ENCODE data around the gene ADSS1. TPM values are rescaled to one million over a fixed set of nuclear protein-coding genes. Genes with fewer than 3 reads are reported as not detected.

ADSS1 gene
- total RNA-seq, 4 donors from 2014 or later = 11.0 to 18.6 (median 17.1) TPM

DNA sequence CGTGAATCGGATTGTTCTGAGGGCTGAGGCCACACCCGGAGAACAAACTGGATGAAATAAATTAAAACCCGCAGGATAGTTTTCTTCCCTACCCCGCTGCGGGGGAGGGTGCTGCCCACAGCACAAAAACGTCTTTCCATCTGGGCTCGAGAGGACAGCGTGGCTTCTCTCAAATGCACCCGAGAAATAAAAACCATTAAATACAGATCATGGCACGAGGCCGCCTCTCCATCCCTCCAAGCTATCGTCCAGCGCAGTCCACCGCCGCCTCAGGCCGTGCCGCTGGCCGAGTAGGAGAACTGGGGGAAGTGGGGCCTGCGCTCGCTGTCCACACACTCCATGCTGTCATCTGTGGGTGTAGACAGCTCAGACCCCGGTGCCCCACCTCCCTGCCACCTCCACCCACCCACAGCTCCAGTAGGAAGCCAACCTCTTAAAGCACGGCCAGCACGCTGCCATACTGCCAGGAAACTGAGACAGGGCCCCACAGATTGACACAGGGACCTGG, 46.1 kb downstream of the ADSS1 start:
- no peak overlapping the region for H3K27ac ChIP-seq
- H3K27me3 ChIP-seq = no peaks in the 10 kb centered on the region
- DNase-seq = no peak
- H3K9me3 ChIP-seq = no peaks in the 10 kb centered on the region
- H3K36me3 ChIP-seq = peaks cover 0 to 48% (median 0%) of the 10 kb centered on the region in 3 donors
- no peak overlapping the region for H3K4me3 ChIP-seq
- TF ChIP-seq POLR2A (IDR thresholded peaks at IDR 0.05) = no peak
- TF ChIP-seq, protein P1, sequence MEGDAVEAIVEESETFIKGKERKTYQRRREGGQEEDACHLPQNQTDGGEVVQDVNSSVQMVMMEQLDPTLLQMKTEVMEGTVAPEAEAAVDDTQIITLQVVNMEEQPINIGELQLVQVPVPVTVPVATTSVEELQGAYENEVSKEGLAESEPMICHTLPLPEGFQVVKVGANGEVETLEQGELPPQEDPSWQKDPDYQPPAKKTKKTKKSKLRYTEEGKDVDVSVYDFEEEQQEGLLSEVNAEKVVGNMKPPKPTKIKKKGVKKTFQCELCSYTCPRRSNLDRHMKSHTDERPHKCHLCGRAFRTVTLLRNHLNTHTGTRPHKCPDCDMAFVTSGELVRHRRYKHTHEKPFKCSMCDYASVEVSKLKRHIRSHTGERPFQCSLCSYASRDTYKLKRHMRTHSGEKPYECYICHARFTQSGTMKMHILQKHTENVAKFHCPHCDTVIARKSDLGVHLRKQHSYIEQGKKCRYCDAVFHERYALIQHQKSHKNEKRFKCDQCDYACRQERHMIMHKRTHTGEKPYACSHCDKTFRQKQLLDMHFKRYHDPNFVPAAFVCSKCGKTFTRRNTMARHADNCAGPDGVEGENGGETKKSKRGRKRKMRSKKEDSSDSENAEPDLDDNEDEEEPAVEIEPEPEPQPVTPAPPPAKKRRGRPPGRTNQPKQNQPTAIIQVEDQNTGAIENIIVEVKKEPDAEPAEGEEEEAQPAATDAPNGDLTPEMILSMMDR (IDR thresholded peaks at IDR 0.05) = no peak
- H3K4me1 ChIP-seq = peaks cover 0 to 10% (median 2%) of the 10 kb centered on the region in 4 donors

DNA sequence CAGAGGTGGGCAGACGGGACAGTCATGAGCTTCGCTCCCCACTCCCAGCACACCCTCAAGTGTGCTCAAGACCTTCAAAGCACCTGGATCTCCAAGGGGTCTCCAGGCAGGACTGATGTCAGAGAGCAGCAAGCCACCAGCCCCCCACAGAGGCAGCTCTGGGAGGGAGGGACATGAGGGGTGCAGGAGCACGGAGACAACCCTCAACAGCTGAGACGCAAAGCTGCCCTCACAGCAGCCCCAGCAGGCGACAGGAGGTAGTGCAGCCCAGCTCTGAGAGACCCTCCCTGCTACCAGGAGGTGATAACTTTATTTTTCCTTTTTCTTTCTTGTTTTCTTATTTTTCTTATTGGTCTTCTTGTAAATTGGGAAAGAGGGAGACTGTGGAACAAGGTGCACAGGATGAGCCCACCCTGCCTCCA, 46.8 kb downstream of the ADSS1 start:
- DNase-seq = no peak
- H3K4me1 ChIP-seq = peaks cover 0 to 10% (median 2%) of the 10 kb centered on the region in 4 donors
- peaks cover 0 to 53% (median 0%) of the 10 kb centered on the region in 3 donors for H3K36me3 ChIP-seq
- no peak overlapping the region for H3K27ac ChIP-seq
- H3K4me3 ChIP-seq = no peak overlapping the region
- TF ChIP-seq, protein P1 (IDR thresholded peaks at IDR 0.05) = peak; percentile 8 to 38 (median 33)
- TF ChIP-seq POLR2A (IDR thresholded peaks at IDR 0.05) = no peak
- no peaks in the 10 kb centered on the region for H3K9me3 ChIP-seq
- H3K27me3 ChIP-seq = no peaks in the 10 kb centered on the region

DNA sequence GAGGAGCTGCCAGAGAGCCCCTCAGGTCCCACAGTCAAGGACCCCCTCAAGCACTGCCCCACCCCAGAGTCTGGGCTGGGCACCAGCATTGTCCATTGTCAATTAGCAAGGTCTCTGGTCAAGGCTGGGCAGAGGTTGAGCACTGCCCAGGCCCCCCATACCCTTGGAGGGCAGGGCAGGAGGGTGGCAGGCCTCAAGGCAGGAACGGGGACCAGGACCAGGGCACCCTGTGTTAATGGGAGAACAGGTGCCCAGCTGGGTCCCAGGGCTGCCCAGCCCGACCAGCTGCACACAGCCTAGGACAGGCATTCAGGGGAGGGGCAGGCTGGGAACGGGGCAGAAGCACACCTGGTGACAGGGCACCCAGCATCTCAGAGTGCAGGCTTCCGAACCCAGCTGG, 47.3 kb downstream of the ADSS1 start:
- H3K9me3 ChIP-seq = no peaks in the 10 kb centered on the region
- H3K36me3 ChIP-seq = peaks cover 0 to 58% (median 0%) of the 10 kb centered on the region in 3 donors
- peaks cover 0 to 10% (median 2%) of the 10 kb centered on the region in 4 donors for H3K4me1 ChIP-seq

DNA sequence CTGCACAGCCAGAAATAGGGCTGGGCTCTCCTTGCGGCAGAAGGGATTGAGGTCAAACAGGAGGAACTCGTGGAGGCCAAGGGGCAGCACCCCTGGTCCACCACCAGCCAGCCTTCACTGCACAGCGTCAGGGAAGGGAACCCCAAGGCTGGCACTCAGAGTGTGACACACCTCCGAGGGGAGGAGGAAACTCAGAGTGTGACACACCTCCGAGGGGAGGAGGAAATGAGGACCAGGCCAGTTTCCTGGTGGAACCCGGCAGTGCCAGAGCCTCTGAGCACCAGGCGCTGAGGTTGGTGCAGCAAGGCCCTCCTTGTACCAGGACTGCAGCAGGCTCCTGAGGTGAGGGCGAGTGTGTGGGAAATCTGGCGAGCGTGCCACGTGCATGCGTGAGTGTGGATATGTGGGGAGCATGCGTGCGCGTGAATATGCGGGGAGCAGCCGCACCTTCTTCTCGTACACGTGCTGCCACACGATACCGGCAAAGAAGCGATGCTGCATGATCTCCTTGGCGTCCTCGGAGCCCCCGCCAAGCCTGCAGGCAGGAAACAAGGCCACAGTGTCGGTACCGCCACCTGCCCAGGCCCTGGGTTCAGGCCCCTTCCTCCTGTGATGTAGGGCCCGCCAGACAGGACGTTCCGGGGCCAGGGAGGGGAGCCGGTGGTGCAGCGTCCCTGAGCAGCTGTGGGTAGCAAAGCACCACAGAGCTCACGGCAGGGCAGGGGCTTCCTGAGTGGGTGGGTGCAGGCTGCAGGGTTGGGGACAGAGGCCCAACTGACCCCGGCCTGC, 48.1 kb downstream of the ADSS1 start:
- Histone ChIP-seq H3K36me3 (peaks cover 0 to 65% (median 0%) of the 10 kb centered on the region in 3 donors), H3K27me3 (no peaks in the 10 kb centered on the region), H3K9me3 (no peaks in the 10 kb centered on the region), H3K4me1 (peaks cover 0 to 10% (median 2%) of the 10 kb centered on the region in 4 donors), H3K27ac (no peak overlapping the region), H3K4me3 (no peak overlapping the region)
- TF ChIP-seq POLR2A (IDR thresholded peaks at IDR 0.05) = no peak
- TF ChIP-seq, protein P1 (IDR thresholded peaks at IDR 0.05) = no peak
- no peak for DNase-seq

More for the DNA sequence above, 47.3 kb downstream of the ADSS1 start:
- no peak for TF ChIP-seq POLR2A (IDR thresholded peaks at IDR 0.05)
- TF ChIP-seq, protein P1 (IDR thresholded peaks at IDR 0.05) = no peak
- DNase-seq = no peak
- Histone ChIP-seq H3K4me3 (no peak overlapping the region), H3K27me3 (no peaks in the 10 kb centered on the region), H3K27ac (no peak overlapping the region)

DNA sequence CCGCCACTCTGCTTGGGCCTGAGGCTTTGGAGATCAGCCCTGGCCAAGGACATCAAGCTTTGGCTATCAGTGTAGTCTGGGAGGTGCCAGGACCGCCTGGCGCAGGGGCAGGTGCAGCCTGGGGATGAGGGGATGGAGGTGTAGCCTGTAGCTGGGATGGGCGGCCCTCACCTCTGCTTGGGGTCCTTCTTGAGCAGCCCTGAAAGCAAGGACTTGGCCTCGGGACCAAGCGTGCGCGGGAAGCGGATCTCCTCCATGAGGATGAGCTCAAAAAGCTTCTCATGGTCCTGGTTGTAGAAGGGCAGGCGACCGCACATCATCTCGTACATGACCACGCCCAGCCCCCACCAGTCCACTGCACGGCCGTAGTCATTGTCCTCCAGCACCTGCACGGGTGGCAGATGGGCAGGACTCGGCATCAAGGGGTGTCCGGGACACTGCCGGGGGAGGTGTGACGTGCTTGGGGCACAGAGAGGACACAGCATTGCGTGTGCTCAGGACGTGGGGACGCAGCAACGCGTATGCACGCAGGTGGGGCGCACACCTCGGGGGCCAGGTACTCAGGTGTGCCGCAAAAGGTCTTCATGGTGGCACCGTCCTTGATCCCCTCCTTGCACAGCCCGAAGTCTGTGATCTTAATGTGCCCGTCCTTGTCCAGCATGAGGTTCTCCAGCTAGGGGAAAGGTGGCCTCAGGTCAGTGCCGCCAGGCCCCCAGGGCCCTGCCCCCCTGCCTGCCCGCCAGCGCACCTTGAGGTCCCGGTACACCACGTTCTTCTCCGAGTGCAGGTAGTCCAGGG, 48.9 kb downstream of the ADSS1 start:
- Histone ChIP-seq H3K9me3 (no peaks in the 10 kb centered on the region), H3K27me3 (no peaks in the 10 kb centered on the region), H3K27ac (no peak overlapping the region), H3K36me3 (peaks cover 0 to 65% (median 0%) of the 10 kb centered on the region in 3 donors), H3K4me1 (peaks cover 0 to 10% (median 2%) of the 10 kb centered on the region in 4 donors), H3K4me3 (no peak overlapping the region)
- TF ChIP-seq POLR2A (IDR thresholded peaks at IDR 0.05) = no peak
- TF ChIP-seq, protein P1 (IDR thresholded peaks at IDR 0.05) = no peak
- no peak for DNase-seq

Measured in Peyer's patch (tissue), 4 donors.